ENCODE data around the gene ZNF324B. TPM values are rescaled to one million over a fixed set of nuclear protein-coding genes. Genes with fewer than 3 reads are reported as not detected.

The ZNF324B gene
- total RNA-seq, 1 experiment from 2014 or later: 4.3 TPM

GRCh38 chr19:58406818-58407657 lies 44.4 kb upstream of the ZNF324B start:
- ChIA-PET POLR2A (ENCODE audit: unreplicated experiment) (interaction anchor here (0.6 kb wide), 1 partner anchor 70 kb away, joined by 3 read pairs; no protein-coding TSS in a partner anchor), CTCF (no interaction called here)
- H2AFZ ChIP-seq: no peak overlapping the region
- peak overlapping the region; percentile 86 for H3K4me2 ChIP-seq
- H3K27ac ChIP-seq: no peak overlapping the region
- intact Hi-C loops (cut with micrococcal nuclease; ENCODE audit: unreplicated experiment): loop anchor here (5.0 kb wide), 1 partner anchor 45 kb away; the partner anchor contains the start of gene ZNF497
- no peaks in the 10 kb centered on the region for H3K9me2 ChIP-seq (ENCODE audit: insufficient read depth)
- H3K79me2 ChIP-seq (ENCODE audit: low read depth): peaks cover 25% of the 10 kb centered on the region; the same call in 1 of the 2 replicates
- no peak for DNase-seq
- peaks cover 12% of the 10 kb centered on the region for H3K4me1 ChIP-seq (replicated peaks; ENCODE audit: insufficient read depth)
- H4K20me1 ChIP-seq (ENCODE audit: insufficient read depth): no peaks in the 10 kb centered on the region
- no peaks in the 10 kb centered on the region for H3K9me3 ChIP-seq (ENCODE audit: insufficient read depth, low read depth)
- no TSS peak for BruUV-seq (replicated peaks)
- TF ChIP-seq CTCF (conservative IDR thresholded peaks at IDR 0.05) (peak; percentile 54), EZH2 (IDR thresholded peaks at IDR 0.05; ENCODE audit: low read depth) (no peak)
- no peaks in the 10 kb centered on the region for H3K27me3 ChIP-seq (ENCODE audit: insufficient read depth, low read depth)
- H3F3A ChIP-seq (ENCODE audit: insufficient read depth, low read depth): peaks cover 3% of the 10 kb centered on the region; the same call in 1 of the 2 replicates
- peak overlapping the region; percentile 73 for H3K4me3 ChIP-seq
- H3K36me3 ChIP-seq (ENCODE audit: low read depth): no peaks in the 10 kb centered on the region

- Histone ChIP-seq H3K4me3 (peak overlapping the region; percentile 73), H3K27me3 (ENCODE audit: insufficient read depth, low read depth) (no peaks in the 10 kb centered on the region), H3K27ac (peak overlapping the region; percentile 9; the same call in 1 of the 2 replicates), H3K79me2 (ENCODE audit: low read depth) (peaks cover 19% of the 10 kb centered on the region; the same call in 1 of the 2 replicates), H3K4me1 (replicated peaks; ENCODE audit: insufficient read depth) (peaks cover 12% of the 10 kb centered on the region), H2AFZ (peak overlapping the region; percentile 90), H3K4me2 (peak overlapping the region; percentile 86), H3K9me3 (ENCODE audit: insufficient read depth, low read depth) (no peaks in the 10 kb centered on the region), H3K36me3 (ENCODE audit: low read depth) (no peaks in the 10 kb centered on the region), H3K9me2 (ENCODE audit: insufficient read depth) (no peaks in the 10 kb centered on the region), H3F3A (ENCODE audit: insufficient read depth, low read depth) (peaks cover 3% of the 10 kb centered on the region; the same call in 1 of the 2 replicates), H4K20me1 (ENCODE audit: insufficient read depth) (no peaks in the 10 kb centered on the region)
- ChIA-PET CTCF (no interaction called here), POLR2A (ENCODE audit: unreplicated experiment) (interaction anchor here (0.6 kb wide), 1 partner anchor 69 kb away, joined by 3 read pairs; no protein-coding TSS in a partner anchor)
- no peak for TF ChIP-seq CTCF (conservative IDR thresholded peaks at IDR 0.05)
- no peak for TF ChIP-seq EZH2 (IDR thresholded peaks at IDR 0.05; ENCODE audit: low read depth)
- intact Hi-C loops (cut with micrococcal nuclease; ENCODE audit: unreplicated experiment): loop anchor here (1.0 to 5.0 kb wide), 4 partner anchors 26 to 59 kb away; partner anchors contain the start of genes ZNF324, ZNF324B, ZNF497 and ZNF837
- BruUV-seq (replicated peaks): TSS peak; percentile 80
- DNase-seq: no peak
Observed at GRCh38 chr19:58407658-58408151, 43.7 kb upstream of the ZNF324B start.

DNA sequence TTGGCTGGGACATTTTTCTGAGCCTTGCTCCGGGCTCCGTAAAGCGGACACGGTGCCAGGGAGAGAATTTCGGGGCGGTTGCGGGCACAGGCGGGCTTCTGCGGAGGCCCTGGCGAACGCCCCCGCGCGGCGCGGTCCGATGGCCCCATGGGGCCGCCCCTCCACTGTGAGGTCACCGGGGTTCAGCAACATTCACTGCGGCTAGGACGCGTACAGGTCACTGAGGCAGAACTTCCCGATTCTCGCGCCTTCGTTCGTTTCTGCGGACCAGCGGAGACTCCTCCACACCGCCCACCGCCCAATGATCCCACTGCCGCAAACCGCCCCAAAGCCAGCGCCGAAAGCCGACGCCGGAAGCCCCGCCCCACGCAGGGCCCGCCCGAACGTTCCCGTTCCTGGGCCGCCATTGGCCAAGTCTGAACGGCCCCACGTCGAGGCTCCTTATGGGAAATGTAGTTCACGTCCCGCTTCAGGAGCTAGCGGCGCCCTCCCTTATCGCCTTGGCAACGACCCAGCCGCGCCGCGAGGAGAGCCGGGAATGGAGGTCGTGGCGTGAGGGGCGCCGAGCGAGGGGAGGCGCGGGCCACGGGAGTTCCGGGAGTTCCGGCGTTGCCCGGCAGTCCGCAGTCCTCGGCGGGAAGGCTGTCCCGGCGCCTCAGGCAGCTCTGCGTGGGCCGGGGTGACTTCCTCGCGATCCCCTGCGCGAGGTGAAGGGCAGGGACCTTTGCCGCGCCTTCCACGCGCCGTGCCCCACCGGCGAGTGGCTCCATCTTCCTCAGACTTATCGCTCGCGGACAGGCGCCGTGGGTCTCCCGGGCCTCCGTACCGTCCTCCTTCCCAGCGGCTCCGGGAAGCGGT lies 43.0 kb upstream of the ZNF324B start, which contains the start of gene ZNF584:
Gene ZNF584 (plus strand): TSS at position 498 of the 858 bp plus-strand sequence. CDS start 499 bp downstream, outside the sequence.
- CTCF ChIA-PET: no interaction called here
- Histone ChIP-seq H3K4me3 (peak within 1 kb of the TSS; percentile 73), H3K4me2 (peak within 1 kb of the TSS; percentile 86), H3K9me2 (ENCODE audit: insufficient read depth) (no peaks in the 10 kb centered on the region), H3F3A (ENCODE audit: insufficient read depth, low read depth) (peaks cover 3% of the 10 kb centered on the region; the same call in 1 of the 2 replicates), H3K36me3 (ENCODE audit: low read depth) (no peaks in the 10 kb centered on the region), H3K27me3 (ENCODE audit: insufficient read depth, low read depth) (no peaks in the 10 kb centered on the region), H2AFZ (peak within 1 kb of the TSS; percentile 90), H3K79me2 (ENCODE audit: low read depth) (0 out of 2 replicates have a peak, but pooled peaks cover 13% of the 10 kb centered on the region), H4K20me1 (ENCODE audit: insufficient read depth) (no peaks in the 10 kb centered on the region), H3K9me3 (ENCODE audit: insufficient read depth, low read depth) (no peaks in the 10 kb centered on the region), H3K4me1 (replicated peaks; ENCODE audit: insufficient read depth) (peaks cover 12% of the 10 kb centered on the region), H3K27ac (peak within 1 kb of the TSS; percentile 9; the same call in 1 of the 2 replicates)
- intact Hi-C loops (cut with micrococcal nuclease; ENCODE audit: unreplicated experiment): loop anchor here (1.0 to 5.0 kb wide), 4 partner anchors 27 to 58 kb away; partner anchors contain the start of genes ZNF324, ZNF324B, ZNF497 and ZNF837
- TF ChIP-seq EZH2 (IDR thresholded peaks at IDR 0.05; ENCODE audit: low read depth) (no peak), CTCF (conservative IDR thresholded peaks at IDR 0.05) (no peak)
- peak; percentile 76 to 91 for DNase-seq
- POLR2A ChIA-PET (ENCODE audit: unreplicated experiment): interaction anchor here (0.6 to 0.7 kb wide), 6 partner anchors 14 to 1043 kb away, joined by 3 to 5 read pairs (median 4); partner anchors contain the start of genes ZNF324B and ZNF497
- no TSS peak for BruUV-seq (replicated peaks)

Data from PC-9 (cell line).